Fibroblast of lung (primary cell): ENCODE measurements around the gene PGAM2. TPM values are rescaled to one million over a fixed set of nuclear protein-coding genes. Genes with fewer than 3 reads are reported as not detected.

Experiments
- DNase-seq, 2 donors: peaks; one replicate each; pipeline versions ENCODE4 v3.0.0 to v3.0.0-alpha.2; 2010; ENCODE audit warnings: low read depth in 2 of 2
- H2AFZ ChIP-seq: 2 replicates; pipeline ENCODE4 v1.5.1; 2012; ENCODE audit warnings: low read length, control low read depth, inconsistent platforms
- H3K27ac ChIP-seq: 2 replicates; pipeline ENCODE4 v1.5.1; 2011; ENCODE audit warnings: low read length, control low read depth; ENCODE audit not compliant: insufficient read depth
- H3K27me3 ChIP-seq: 2 replicates; pipeline ENCODE4 v1.5.1; 2011; ENCODE audit warnings: mild to moderate bottlenecking, low read length; ENCODE audit not compliant: control insufficient read depth, insufficient read depth
- H3K36me3 ChIP-seq: 2 replicates; pipeline ENCODE4 v1.5.1; 2011; ENCODE audit warnings: low read length; ENCODE audit not compliant: control insufficient read depth, insufficient read depth
- H3K4me1 ChIP-seq: 2 replicates; pipeline ENCODE4 v1.5.1; 2011; ENCODE audit warnings: low read length; ENCODE audit not compliant: control insufficient read depth, insufficient read depth; ENCODE audit errors: extremely low read depth
- H3K4me2 ChIP-seq: 2 replicates; pipeline ENCODE4 v1.5.1; 2011; ENCODE audit warnings: low read length, control low read depth; ENCODE audit not compliant: insufficient read depth; ENCODE audit errors: extremely low read depth
- H3K4me3 ChIP-seq, 4 experiments: fragments of 200-600 bp in 1 of 4; sonication (generic) in 1 of 4; replicated peaks in 1 of 4; 2 replicates each; pipeline ENCODE4 v1.5.1; 2011 to 2016; ENCODE audit warnings: low read length in 4 of 4, low read depth in 3 of 4, mild to moderate bottlenecking in 3 of 4, control low read depth in 2 of 4, inconsistent platforms in 1 of 4, mixed read lengths in 1 of 4; ENCODE audit not compliant: insufficient read depth in 1 of 4; ENCODE audit errors: control extremely low read depth in 1 of 4
- H3K79me2 ChIP-seq: 2 replicates; pipeline ENCODE4 v1.5.1; 2012; ENCODE audit warnings: mild to moderate bottlenecking, low read length, inconsistent platforms; ENCODE audit not compliant: control insufficient read depth, insufficient read depth
- H3K9ac ChIP-seq: 2 replicates; pipeline ENCODE4 v1.5.1; 2011; ENCODE audit warnings: mild to moderate bottlenecking, low read length, control low read depth; ENCODE audit not compliant: insufficient read depth
- H3K9me3 ChIP-seq: 2 replicates; pipeline ENCODE4 v1.5.1; 2012; ENCODE audit warnings: low read depth, low read length; ENCODE audit not compliant: control insufficient read depth, insufficient read depth
- H4K20me1 ChIP-seq: 2 replicates; pipeline ENCODE4 v1.5.1; 2011; ENCODE audit warnings: low read length; ENCODE audit not compliant: control insufficient read depth, insufficient read depth; ENCODE audit errors: extremely low read depth
- CTCF ChIP-seq, 2 donors: IDR thresholded peaks in 1 of 2; conservative IDR thresholded peaks in 1 of 2; 1 replicate in 1 of 2; 2 replicates in 1 of 2; pipeline ENCODE4 v1.5.1; 2011 to 2012; ENCODE audit warnings: low read length in 2 of 2, control low read depth in 1 of 2, inconsistent platforms in 1 of 2, low read depth in 1 of 2, mild to moderate bottlenecking in 1 of 2
- EZH2 ChIP-seq: IDR thresholded peaks from 2 replicates; pipeline ENCODE4 v1.5.1; 2012; ENCODE audit warnings: low read length, control low read depth, mild to moderate bottlenecking; ENCODE audit errors: missing control alignments
- polyA plus RNA-seq, 2 donors: library from polyadenylated mRNA; depleted of rRNA in 1 of 2; stranded (reverse) in 1 of 2; unstranded in 1 of 2; fragments of >200 nt; gene quantifications; 2 replicates each; pipeline ENCODE4 v1.2.1, GENCODE V29; 2011 to 2012; ENCODE audit warnings: missing spikeins in 1 of 2
- total RNA-seq: library from RNA; depleted of rRNA; stranded (reverse); fragments of >200 nt; gene quantifications from 2 replicates; pipeline ENCODE4 v1.2.1, GENCODE V29; 2014

PGAM2 gene
- total and polyA plus RNA-seq, 2 donors (not counting 1 experiment from before 2014, with no cell fraction given), result 0.33 TPM; not detected in 1

GRCh38 chr7:44061645-44062179 is 3.7 kb downstream of the PGAM2 start:
- Histone ChIP-seq H3K36me3 (peaks cover 31% of the 10 kb centered on the region), H3K9ac (no peak overlapping the region), H3K9me3 (no peaks in the 10 kb centered on the region), H3K4me1 (no peaks in the 10 kb centered on the region), H4K20me1 (no peaks in the 10 kb centered on the region), H3K4me2 (no peak overlapping the region), H3K4me3 (no peak overlapping the region), H2AFZ (no peak overlapping the region), H3K27me3 (peaks cover 5% of the 10 kb centered on the region), H3K27ac (no peak overlapping the region), H3K79me2 (peaks cover 1% of the 10 kb centered on the region)
- TF ChIP-seq EZH2 (no peak), CTCF (conservative IDR thresholded peaks at IDR 0.05 in 1 of 2, IDR thresholded peaks at IDR 0.05 in 1 of 2; ENCODE audit: low read depth in 1 of 2, low read length in 2 of 2) (no peak)
- DNase-seq, result no peak

- H3K79me2 ChIP-seq, result peaks cover 1% of the 10 kb centered on the region
- peaks cover 3% of the 10 kb centered on the region for H3K27me3 ChIP-seq
- no peak overlapping the region for H3K4me2 ChIP-seq
- H3K4me3 ChIP-seq, result no peak overlapping the region
- no peaks in the 10 kb centered on the region for H3K9me3 ChIP-seq
- TF ChIP-seq CTCF (conservative IDR thresholded peaks at IDR 0.05 in 1 of 2, IDR thresholded peaks at IDR 0.05 in 1 of 2; ENCODE audit: low read depth in 1 of 2, low read length in 2 of 2) (no peak), EZH2 (no peak)
- DNase-seq, result no peak
- H4K20me1 ChIP-seq, result no peaks in the 10 kb centered on the region
- H3K9ac ChIP-seq, result no peak overlapping the region
- H2AFZ ChIP-seq, result no peak overlapping the region
- H3K27ac ChIP-seq, result no peak overlapping the region
- peaks cover 33% of the 10 kb centered on the region for H3K36me3 ChIP-seq
- H3K4me1 ChIP-seq, result no peaks in the 10 kb centered on the region
Observed at GRCh38 chr7:44060948-44061644, 4.3 kb downstream of the PGAM2 start.

GRCh38 chr7:44060091-44060947 is 5.0 kb downstream of the PGAM2 start:
- TF ChIP-seq EZH2, result no peak
- TF ChIP-seq CTCF (conservative IDR thresholded peaks at IDR 0.05 in 1 of 2, IDR thresholded peaks at IDR 0.05 in 1 of 2; ENCODE audit: low read depth in 1 of 2, low read length in 2 of 2), result no peak
- Histone ChIP-seq H3K27me3 (no peaks in the 10 kb centered on the region), H3K9ac (no peak overlapping the region), H3K4me3 (no peak overlapping the region), H3K4me1 (no peaks in the 10 kb centered on the region), H3K4me2 (no peak overlapping the region), H3K9me3 (no peaks in the 10 kb centered on the region), H3K27ac (no peak overlapping the region), H3K36me3 (peaks cover 33% of the 10 kb centered on the region), H4K20me1 (no peaks in the 10 kb centered on the region), H2AFZ (no peak overlapping the region), H3K79me2 (peaks cover 1% of the 10 kb centered on the region)
- no peak for DNase-seq
